PFSK-1 (cell line): Measurements from ENCODE around the gene ENTPD8.

Experiments used
- FOXP2 ChIP-seq: optimal IDR thresholded peaks from 2 replicates; pipeline ENCODE3; 2011; ENCODE audit warnings: borderline replicate concordance, control low read depth, inconsistent platforms; ENCODE audit not compliant: insufficient read depth; ENCODE audit errors: extremely low read length, extremely low read depth
- POLR2AphosphoS5 ChIP-seq: IDR thresholded peaks from 2 replicates; pipeline ENCODE4 v1.6.1; 2012; ENCODE audit warnings: low read depth, mild to moderate bottlenecking, control low read depth, low read length, moderate library complexity
- REST ChIP-seq, 2 experiments: IDR thresholded peaks; 2 replicates each; pipeline versions ENCODE4 v1.6.1 to v1.8.0; 2011 to 2012; ENCODE audit warnings: low read depth in 2 of 2, low read length in 2 of 2, control low read depth in 1 of 2, inconsistent platforms in 1 of 2, mild to moderate bottlenecking in 1 of 2, moderate library complexity in 1 of 2; ENCODE audit not compliant: insufficient read depth in 1 of 2
- TAF1 ChIP-seq: IDR thresholded peaks from 2 replicates; pipeline ENCODE4 v1.6.1; 2012; ENCODE audit warnings: low read length, control low read depth, borderline replicate concordance; ENCODE audit not compliant: insufficient read depth

GRCh38 chr9:137395666-137396010 is 45.5 kb downstream of the ENTPD8 start:
- no peak for TF ChIP-seq REST (IDR thresholded peaks at IDR 0.05; ENCODE audit: insufficient read depth in 1 of 2, low read depth in 2 of 2, low read length in 2 of 2)
- no peak for TF ChIP-seq POLR2AphosphoS5
- TF ChIP-seq TAF1: no peak
- TF ChIP-seq FOXP2: no peak
